Measurements from ENCODE around the gene ATP8A2.

The ATP8A2 gene

GRCh38 chr13:25378528-25378927, 6.8 kb downstream of the ATP8A2 start:
- no peak for DNase-seq
- no peak overlapping the region for H3K4me3 ChIP-seq
- H3K27ac ChIP-seq, result no peak overlapping the region
- H3K9me3 ChIP-seq, result no peaks in the 10 kb centered on the region
- intact Hi-C loops (cut with DNase I; ENCODE audit: low total_unique reads), result no loop called here
- peaks cover 0 to 34% of the 10 kb centered on the region in 2 donors for H3K27me3 ChIP-seq
- no peaks in the 10 kb centered on the region for H3K4me1 ChIP-seq
- no peak for TF ChIP-seq CTCF (IDR thresholded peaks at IDR 0.05)
- no peaks in the 10 kb centered on the region for H3K36me3 ChIP-seq

GRCh38 chr13:25379011-25379410, 7.2 kb downstream of the ATP8A2 start:
- Histone ChIP-seq H3K27ac (no peak overlapping the region), H3K9me3 (no peaks in the 10 kb centered on the region), H3K36me3 (no peaks in the 10 kb centered on the region), H3K4me1 (no peaks in the 10 kb centered on the region), H3K27me3 (peaks cover 0 to 29% of the 10 kb centered on the region in 2 donors), H3K4me3 (no peak overlapping the region)
- intact Hi-C loops (cut with DNase I; ENCODE audit: low total_unique reads), result no loop called here
- no peak for DNase-seq
- no peak for TF ChIP-seq CTCF (IDR thresholded peaks at IDR 0.05)

- no peak for TF ChIP-seq CTCF (IDR thresholded peaks at IDR 0.05)
- intact Hi-C loops (cut with DNase I; ENCODE audit: low total_unique reads), result no loop called here
- DNase-seq, result no peak
Measured at GRCh38 chr13:25380082-25380481, 8.3 kb downstream of the ATP8A2 start.

GRCh38 chr13:25380741-25381324, 9.1 kb downstream of the ATP8A2 start:
- Histone ChIP-seq H3K27me3 (peaks cover 0 to 13% of the 10 kb centered on the region in 2 donors), H3K9me3 (no peaks in the 10 kb centered on the region), H3K4me3 (no peak overlapping the region), H3K4me1 (no peaks in the 10 kb centered on the region), H3K36me3 (no peaks in the 10 kb centered on the region), H3K27ac (no peak overlapping the region)
- intact Hi-C loops (cut with DNase I; ENCODE audit: low total_unique reads), result no loop called here
- no peak for TF ChIP-seq CTCF (IDR thresholded peaks at IDR 0.05)
- no peak for DNase-seq

More at GRCh38 chr13:25380082-25380481, 8.3 kb downstream of the ATP8A2 start:
- Histone ChIP-seq H3K27ac (no peak overlapping the region), H3K27me3 (peaks cover 0 to 20% of the 10 kb centered on the region in 2 donors), H3K9me3 (no peaks in the 10 kb centered on the region), H3K36me3 (no peaks in the 10 kb centered on the region), H3K4me3 (no peak overlapping the region), H3K4me1 (no peaks in the 10 kb centered on the region)

- TF ChIP-seq CTCF (IDR thresholded peaks at IDR 0.05), result no peak
- no peaks in the 10 kb centered on the region for H3K36me3 ChIP-seq
- H3K4me1 ChIP-seq, result no peaks in the 10 kb centered on the region
- H3K4me3 ChIP-seq, result no peak overlapping the region
- no peak overlapping the region for H3K27ac ChIP-seq
- H3K9me3 ChIP-seq, result no peaks in the 10 kb centered on the region
- intact Hi-C loops (cut with DNase I; ENCODE audit: low total_unique reads), result no loop called here
- DNase-seq, result no peak
- H3K27me3 ChIP-seq, result peaks cover 0 to 4% of the 10 kb centered on the region in 2 donors
Measured at GRCh38 chr13:25384758-25385410, 13.1 kb downstream of the ATP8A2 start.

Measured in tibial artery (tissue), 4 donors.